HG02623 (cell line): ENCODE measurements around the gene CTDSP1.
A peak's percentile ranks its signal among the peaks of the same experiment; 100 is the strongest.

ENCODE experiments used
- ATAC-seq: cut with Tn5 transposase; IDR thresholded peaks from one replicate; pipeline ENCODE4 v1.9.1; 2021; ENCODE audit warnings: moderate library complexity; ENCODE audit not compliant: unreplicated experiment

CTDSP1 gene

GRCh38 chr2:218398437-218399390, 954 bp upstream of the CTDSP1 start:
- ATAC-seq = no peak

- no peak for ATAC-seq
These were observed 680 bp downstream of the CTDSP1 start for GRCh38 chr2:218400167-218400929.

DNA sequence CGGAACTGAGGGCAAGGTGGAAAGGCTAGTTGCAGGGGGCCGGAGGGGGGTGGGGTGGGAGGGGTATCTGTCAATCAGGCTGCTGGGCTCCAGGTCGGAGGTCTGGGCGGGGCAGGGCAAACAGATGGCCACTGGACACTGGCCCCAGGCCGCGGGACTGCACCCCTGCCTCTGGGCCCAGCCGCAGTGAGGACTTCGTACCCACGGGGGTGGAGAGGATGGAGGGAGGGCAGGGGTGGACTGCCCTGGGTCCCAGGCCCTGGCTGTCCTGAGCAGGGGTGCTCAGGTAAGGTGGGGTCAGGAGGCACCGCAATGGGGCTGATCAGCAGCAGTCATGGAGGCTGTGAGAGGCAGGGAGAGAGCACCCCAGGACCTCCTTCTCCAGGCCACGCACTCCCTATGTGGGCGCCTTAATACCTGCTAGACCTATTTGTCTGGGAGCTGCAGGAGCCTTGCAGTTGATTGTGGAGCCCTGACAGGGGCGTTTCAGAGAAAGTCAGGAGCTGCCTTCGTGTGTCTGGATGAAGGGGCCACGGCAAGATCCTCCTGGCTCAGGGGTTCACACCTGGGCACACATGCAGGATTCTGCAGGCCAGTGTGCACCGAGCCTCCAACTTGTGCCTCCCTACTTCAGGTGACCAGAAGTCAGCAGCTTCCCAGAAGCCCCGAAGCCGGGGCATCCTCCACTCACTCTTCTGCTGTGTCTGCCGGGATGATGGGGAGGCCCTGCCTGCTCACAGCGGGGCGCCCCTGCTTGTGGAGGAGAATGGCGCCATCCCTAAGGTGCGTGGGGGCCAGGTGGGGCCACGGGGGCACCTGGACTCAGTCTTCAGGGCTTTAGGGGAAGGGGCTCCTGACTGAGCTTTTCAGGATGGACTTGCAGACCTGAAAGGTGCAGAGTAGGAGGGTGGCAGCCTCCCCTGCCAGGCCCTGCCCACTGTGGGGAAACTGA, 1.5 kb downstream of the CTDSP1 start:
- no peak for ATAC-seq

DNA sequence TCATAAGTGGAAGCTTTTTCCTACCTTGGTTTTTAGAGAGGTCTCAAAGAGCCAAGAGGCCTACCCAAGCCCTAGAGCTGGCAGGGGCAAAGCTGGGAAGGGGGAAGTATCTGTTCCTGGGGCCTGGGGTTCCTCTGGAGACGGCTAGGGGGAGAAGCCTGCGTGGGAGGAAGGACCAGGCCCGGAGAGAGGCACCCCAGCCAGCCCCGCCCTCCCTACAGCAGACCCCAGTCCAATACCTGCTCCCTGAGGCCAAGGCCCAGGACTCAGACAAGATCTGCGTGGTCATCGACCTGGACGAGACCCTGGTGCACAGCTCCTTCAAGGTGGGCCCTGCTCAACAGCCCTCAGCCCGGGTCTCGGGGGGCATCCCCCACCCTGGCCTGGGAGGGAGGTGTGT, 2.2 kb downstream of the CTDSP1 start:
- no peak for ATAC-seq

GRCh38 chr2:218402491-218402901, 2.8 kb downstream of the CTDSP1 start:
- ATAC-seq = no peak

DNA sequence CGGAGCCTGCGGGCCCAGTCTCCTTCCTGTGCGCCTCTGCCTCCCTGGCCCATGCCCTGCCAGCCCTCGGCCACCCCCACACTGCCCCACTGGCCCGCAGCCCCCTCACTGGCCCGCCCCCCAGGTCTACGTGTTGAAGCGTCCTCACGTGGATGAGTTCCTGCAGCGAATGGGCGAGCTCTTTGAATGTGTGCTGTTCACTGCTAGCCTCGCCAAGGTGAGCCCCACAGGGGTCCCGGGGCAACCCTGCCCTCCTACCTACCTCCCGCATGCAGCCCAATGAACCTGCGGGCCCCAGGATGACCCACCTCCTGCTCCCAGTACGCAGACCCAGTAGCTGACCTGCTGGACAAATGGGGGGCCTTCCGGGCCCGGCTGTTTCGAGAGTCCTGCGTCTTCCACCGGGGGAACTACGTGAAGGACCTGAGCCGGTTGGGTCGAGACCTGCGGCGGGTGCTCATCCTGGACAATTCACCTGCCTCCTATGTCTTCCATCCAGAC, 3.3 kb downstream of the CTDSP1 start:
- no peak for ATAC-seq

DNA sequence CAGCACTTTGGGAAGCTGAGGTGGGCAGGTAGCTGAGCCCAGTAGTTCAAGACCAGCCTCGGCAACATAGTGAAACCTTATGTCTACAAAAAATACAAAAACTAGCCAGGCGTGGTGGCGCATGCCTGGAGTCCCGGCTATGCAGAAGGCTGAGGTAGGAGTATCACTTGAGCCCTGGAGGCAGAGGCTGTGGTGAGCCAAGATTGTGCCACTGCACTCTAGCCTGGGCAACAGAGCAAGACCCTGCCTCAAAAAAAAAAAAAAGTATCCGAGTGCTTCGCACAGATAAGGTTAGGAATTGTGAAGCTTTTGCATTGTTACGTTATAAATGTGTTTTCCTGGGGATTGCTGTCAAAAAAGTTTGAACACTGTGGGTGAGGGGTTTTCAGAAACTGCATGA, 4.1 kb downstream of the CTDSP1 start:
- ATAC-seq = no peak

DNA sequence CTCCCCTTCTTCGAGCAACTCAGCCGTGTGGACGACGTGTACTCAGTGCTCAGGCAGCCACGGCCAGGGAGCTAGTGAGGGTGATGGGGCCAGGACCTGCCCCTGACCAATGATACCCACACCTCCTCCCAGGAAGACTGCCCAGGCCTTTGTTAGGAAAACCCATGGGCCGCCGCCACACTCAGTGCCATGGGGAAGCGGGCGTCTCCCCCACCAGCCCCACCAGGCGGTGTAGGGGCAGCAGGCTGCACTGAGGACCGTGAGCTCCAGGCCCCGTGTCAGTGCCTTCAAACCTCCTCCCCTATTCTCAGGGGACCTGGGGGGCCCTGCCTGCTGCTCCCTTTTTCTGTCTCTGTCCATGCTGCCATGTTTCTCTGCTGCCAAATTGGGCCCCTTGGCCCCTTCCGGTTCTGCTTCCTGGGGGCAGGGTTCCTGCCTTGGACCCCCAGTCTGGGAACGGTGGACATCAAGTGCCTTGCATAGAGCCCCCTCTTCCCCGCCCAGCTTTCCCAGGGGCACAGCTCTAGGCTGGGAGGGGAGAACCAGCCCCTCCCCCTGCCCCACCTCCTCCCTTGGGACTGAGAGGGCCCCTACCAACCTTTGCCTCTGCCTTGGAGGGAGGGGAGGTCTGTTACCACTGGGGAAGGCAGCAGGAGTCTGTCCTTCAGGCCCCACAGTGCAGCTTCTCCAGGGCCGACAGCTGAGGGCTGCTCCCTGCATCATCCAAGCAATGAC, 4.8 kb downstream of the CTDSP1 start:
- ATAC-seq = no peak

DNA sequence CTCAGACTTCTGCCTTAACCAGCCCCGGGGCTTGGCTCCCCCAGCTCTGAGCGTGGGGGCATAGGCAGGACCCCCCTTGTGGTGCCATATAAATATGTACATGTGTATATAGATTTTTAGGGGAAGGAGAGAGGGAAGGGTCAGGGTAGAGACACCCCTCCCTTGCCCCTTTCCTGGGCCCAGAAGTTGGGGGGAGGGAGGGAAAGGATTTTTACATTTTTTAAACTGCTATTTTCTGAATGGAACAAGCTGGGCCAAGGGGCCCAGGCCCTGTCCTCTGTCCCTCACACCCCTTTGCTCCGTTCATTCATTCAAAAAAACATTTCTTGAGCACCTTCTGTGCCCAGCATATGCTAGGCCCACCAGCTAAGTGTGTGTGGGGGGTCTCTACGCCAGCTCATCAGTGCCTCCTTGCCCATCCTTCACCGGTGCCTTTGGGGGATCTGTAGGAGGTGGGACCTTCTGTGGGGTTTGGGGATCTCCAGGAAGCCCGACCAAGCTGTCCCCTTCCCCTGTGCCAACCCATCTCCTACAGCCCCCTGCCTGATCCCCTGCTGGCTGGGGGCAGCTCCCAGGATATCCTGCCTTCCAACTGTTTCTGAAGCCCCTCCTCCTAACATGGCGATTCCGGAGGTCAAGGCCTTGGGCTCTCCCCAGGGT, 5.5 kb downstream of the CTDSP1 start:
- no peak for ATAC-seq

DNA sequence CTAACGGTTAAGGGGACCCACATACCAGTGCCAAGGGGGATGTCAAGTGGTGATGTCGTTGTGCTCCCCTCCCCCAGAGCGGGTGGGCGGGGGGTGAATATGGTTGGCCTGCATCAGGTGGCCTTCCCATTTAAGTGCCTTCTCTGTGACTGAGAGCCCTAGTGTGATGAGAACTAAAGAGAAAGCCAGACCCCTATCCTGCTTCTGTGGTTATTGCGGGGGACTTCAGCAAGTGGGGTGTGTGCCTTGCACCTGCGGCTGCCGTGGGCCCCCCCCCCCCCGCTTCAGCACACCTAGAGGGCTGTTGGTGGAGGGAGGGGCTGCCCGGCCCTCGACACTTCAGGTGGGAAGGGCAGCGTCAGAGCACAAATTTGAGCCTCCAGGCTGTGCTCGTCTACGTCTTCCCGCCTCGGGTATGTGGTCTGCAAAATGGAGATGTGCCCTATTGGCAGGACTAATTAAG, 6.1 kb downstream of the CTDSP1 start:
- no peak for ATAC-seq

GRCh38 chr2:218406209-218406948, 6.7 kb downstream of the CTDSP1 start:
- peak; percentile 81 for ATAC-seq

DNA sequence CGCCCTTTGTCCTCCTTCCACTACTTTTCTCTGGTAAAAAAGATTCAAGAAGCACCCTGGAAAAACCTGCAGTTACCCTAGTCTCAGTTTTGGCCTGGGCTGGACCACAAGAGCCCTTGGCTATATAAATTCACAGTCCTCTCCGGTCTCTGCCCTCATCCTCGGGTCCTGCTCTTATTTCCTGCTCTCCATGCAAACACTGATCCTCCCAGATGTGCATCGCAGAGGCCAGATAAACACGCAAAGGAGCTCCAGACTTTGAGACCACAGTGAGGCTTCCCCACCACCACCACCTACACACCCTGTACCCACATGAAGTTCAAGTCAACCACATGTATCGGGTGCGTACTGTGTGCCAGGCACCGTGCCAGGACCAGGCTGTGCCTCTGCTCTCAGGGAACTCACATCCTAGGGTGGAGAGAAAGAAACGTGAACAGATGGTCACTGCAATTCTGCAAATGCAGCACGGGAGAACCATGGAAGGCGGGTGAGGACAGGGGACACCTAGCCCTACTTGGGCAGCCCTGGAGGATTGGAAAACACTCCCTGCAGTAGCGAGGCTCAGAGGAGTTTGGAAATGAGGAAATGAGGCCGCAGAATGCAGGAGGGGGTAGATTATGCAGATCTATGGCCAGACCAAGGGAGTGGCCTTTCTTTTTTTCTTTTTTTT, 7.4 kb downstream of the CTDSP1 start:
- no peak for ATAC-seq

DNA sequence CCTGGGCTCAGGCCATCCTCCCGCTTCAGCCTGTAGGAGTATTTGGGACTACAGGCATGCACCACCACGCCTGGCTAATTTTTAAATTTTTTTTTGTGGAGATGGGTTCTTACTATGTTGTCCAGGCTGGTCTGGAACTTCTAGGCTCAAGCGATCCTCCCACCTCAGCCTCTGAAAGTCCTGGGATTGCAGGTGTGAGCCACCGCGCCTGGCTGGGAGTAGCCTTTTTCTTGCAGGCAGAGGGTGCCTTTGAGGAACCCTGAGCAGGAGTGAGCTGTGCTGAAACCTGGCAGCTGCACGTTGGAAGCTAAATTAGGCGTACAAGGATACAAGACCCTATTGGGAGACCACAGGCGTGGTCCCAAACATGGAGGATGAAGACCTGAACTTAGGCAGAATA, 8.0 kb downstream of the CTDSP1 start:
- ATAC-seq = no peak

DNA sequence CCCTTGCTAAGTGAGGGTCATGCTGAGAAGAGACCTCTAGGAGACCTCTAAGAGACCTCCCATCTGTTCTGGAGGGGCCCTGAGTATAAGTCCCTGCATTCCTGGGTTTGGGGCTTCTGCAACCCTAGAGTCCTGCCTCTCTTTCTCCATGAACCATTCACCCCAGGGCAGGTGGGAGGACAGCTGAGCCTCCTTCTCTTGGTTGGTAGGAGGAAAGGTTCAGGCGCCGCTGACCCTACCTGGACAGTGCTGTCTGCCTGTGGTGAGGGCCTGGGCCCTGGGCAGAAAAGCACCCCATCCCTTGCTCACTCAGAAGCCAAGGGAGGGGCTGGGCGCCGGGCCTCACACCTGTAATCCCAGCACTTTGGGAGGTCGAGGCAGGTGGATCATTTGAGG, 18.7 kb downstream of the CTDSP1 start:
- ATAC-seq = no peak

DNA sequence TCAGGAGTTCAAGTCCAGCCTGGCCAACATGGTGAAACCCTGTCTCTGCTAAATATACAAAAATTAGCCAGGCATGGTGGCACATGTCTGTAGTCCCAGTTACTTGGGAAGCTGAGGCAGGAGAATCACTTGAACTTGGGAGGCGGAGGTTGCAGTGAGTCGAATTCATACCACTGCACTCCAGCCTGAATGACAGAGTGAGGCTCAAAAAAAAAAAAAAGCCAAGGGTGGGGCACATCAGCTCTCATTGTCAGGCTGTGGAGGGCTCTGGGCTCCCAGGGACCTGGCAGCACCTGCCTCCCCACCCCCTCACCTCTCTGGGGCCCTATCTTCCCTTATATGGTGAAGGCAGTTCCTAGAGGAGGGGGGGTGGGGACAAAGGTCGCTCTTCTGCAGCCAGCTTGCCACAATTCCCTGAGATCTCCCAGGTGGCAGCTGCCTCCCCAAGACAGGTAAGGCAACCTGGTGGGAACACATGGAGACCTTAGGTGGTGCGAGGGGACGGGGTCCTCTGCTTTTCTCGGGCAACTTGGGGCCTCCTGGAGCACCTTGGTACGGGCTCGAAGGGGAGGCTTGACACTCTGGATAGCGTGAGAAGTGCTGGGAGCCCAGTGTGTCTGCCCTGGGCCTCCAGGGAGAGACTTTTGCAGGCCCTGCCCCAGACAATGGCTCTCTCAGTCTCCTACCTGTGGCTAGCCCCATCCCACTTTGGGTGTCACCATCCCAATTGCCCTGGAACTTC, 19.2 kb downstream of the CTDSP1 start, which contains the start of gene VIL1:
VIL1 (plus strand) TSS at position 407 of the 742 bp plus-strand sequence. CDS start 4,656 bp downstream, outside the sequence.
- ATAC-seq = no peak

- ATAC-seq = no peak
These were observed 20.1 kb downstream of the CTDSP1 start for GRCh38 chr2:218419630-218420216.

- no peak for ATAC-seq
These were observed 21.4 kb downstream of the CTDSP1 start for GRCh38 chr2:218421027-218421426.
